ENCODE results near the gene DTD1.

Gene DTD1

GRCh38 chr20:18705910-18706309 lies 118.1 kb downstream of the DTD1 start:
- DNase-seq (ENCODE audit: low read depth): no peak

- no peak for DNase-seq (ENCODE audit: low read depth)
Measured at GRCh38 chr20:18712131-18712530, 124.3 kb downstream of the DTD1 start.

- DNase-seq (ENCODE audit: low read depth): no peak
Measured at GRCh38 chr20:18712882-18713281, 125.0 kb downstream of the DTD1 start.

GRCh38 chr20:18715564-18715963 lies 127.7 kb downstream of the DTD1 start:
- no peak for DNase-seq (ENCODE audit: low read depth)

- no peak for DNase-seq (ENCODE audit: low read depth)
Measured at GRCh38 chr20:18717062-18717461, 129.2 kb downstream of the DTD1 start.

- DNase-seq (ENCODE audit: low read depth): no peak
Measured at GRCh38 chr20:18718129-18718528, 130.3 kb downstream of the DTD1 start.

- DNase-seq (ENCODE audit: low read depth): no peak
Measured at GRCh38 chr20:18719426-18719825, 131.6 kb downstream of the DTD1 start.

- no peak for DNase-seq (ENCODE audit: low read depth)
Measured at GRCh38 chr20:18721551-18722115, 133.8 kb downstream of the DTD1 start.

- DNase-seq (ENCODE audit: low read depth): no peak
Measured at GRCh38 chr20:18722371-18722770, 134.5 kb downstream of the DTD1 start.

- DNase-seq (ENCODE audit: low read depth): no peak
Measured at GRCh38 chr20:18724077-18724476, 136.2 kb downstream of the DTD1 start.

- no peak for DNase-seq (ENCODE audit: low read depth)
Measured at GRCh38 chr20:18724788-18725464, 137.1 kb downstream of the DTD1 start.

GRCh38 chr20:18727032-18727508 lies 139.2 kb downstream of the DTD1 start:
- DNase-seq (ENCODE audit: low read depth): no peak

GRCh38 chr20:18728165-18728869 lies 140.5 kb downstream of the DTD1 start:
- no peak for DNase-seq (ENCODE audit: low read depth)

GRCh38 chr20:18728870-18729224 lies 141.0 kb downstream of the DTD1 start:
- no peak for DNase-seq (ENCODE audit: low read depth)

- DNase-seq (ENCODE audit: low read depth): no peak
Measured at GRCh38 chr20:18729231-18729825, 141.5 kb downstream of the DTD1 start.

GRCh38 chr20:18731940-18732339 lies 144.1 kb downstream of the DTD1 start:
- DNase-seq (ENCODE audit: low read depth): no peak

- no peak for DNase-seq (ENCODE audit: low read depth)
Measured at GRCh38 chr20:18734525-18735189, 146.8 kb downstream of the DTD1 start.

GRCh38 chr20:18737140-18737539 lies 149.3 kb downstream of the DTD1 start:
- no peak for DNase-seq (ENCODE audit: low read depth)

GRCh38 chr20:18738055-18738454 lies 150.2 kb downstream of the DTD1 start:
- peak; percentile 52 for DNase-seq (ENCODE audit: low read depth)

GRCh38 chr20:18738888-18739287 lies 151.0 kb downstream of the DTD1 start:
- DNase-seq (ENCODE audit: low read depth): no peak

GRCh38 chr20:18739751-18740166 lies 151.9 kb downstream of the DTD1 start:
- DNase-seq (ENCODE audit: low read depth): peak; percentile 62

GRCh38 chr20:18740726-18741125 lies 152.9 kb downstream of the DTD1 start:
- DNase-seq (ENCODE audit: low read depth): no peak
